ENCODE measurements around the gene TRIM60.
"Not testable (repeated sequence)": the region's sequence is repeated elsewhere in the genome, so short reads cannot be mapped to it uniquely, and the experiment has no call there.

Gene TRIM60

DNA sequence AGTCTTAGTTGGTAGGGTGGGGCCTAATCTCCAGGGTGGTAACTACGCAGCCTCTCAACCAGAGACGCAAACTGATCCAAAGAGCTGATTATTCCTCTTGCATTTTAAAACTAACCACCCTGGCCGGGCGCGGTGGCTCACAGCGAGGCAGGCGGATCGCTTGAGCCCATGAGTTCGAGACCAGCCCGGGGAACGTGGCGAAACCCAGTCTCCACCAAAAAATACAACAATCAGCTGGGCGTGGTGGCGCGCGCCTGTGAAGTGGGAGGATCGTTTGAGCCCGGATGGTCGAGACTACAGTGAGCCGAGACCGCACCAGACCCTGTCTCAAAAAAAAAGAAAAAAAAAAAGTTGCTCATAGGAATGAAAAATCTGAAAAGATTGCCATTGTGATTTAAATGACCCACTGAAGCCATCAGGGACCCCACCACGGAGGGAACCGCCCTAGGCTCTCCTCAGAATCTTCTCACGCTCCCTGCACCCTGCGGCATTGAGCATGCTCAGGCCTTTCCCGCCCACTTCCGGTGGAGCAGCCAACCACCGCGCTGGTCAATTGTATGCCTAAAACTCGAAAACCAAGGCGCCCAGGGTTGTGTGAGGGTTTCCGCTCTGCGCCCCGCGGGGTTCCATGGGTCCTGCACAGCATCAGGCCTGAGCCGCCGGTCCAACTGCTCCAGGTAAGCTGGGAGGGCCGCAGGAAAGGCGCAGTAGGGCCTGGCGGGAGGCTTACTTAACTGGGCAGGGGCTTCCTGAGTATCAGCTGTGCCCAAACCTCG lies at the start of gene TRIM60:
TRIM60 (plus strand) TSS at position 564 of the 776 bp plus-strand sequence. CDS start 8,074 bp downstream, outside the sequence.
- peak; percentile 58 for DNase-seq (ENCODE audit: low read depth, low spot score)

DNA sequence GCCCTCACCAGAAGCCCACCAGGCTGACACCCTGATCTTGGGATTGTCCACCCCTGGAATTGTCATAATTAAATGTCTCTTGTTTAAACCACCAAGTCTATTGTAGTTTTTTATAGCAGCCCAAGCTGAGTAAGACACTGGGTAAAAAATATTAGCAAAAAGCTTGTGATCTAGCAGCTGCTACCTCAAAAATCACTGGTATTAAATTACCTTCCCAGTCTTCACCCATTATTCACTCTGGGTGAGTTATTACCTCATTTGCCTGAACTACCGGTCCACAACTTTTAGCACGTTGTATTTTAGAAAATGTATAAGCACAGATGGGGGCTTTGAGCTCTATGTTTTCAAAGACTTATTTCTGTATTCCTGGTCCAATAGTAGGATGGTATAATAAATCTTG lies 42.3 kb upstream of the TRIM60 start:
- DNase-seq (ENCODE audit: low read depth, low spot score): no peak

DNA sequence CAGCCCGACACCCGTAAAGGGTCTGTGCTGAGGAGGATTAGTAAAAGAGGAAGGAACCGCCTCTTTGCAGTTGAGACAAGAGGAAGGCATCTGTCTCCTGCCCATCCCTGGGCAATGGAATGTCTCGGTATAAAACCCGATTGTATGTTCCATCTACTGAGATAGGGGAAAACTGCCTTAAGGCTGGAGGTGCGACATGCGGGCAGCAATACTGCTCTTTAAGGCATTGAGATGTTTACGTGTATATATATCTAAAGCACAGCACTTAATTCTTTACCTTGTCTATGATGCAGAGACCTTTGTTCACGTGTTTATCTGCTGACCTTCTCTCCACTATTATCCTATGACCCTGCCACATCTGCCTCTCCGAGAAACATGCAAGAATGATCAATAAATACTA lies 41.0 kb upstream of the TRIM60 start:
- DNase-seq (ENCODE audit: low read depth, low spot score): not testable (repeated sequence)

DNA sequence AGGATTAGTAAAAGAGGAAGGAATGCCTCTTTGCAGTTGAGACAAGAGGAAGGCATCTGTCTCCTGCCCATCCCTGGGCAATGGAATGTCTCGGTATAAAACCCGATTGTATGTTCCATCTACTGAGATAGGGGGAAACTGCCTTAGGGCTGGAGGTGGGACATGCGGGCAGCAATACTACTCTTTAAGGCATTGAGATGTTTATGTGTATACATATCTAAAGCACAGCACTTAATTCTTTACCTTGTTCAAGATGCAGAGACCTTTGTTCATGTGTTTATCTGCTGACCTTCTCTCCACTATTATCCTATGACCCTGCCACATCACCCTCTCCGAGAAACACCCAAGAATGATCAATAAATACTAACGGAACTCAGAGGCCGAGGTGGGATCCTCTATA lies 35.7 kb upstream of the TRIM60 start:
- not testable (repeated sequence) for DNase-seq (ENCODE audit: low read depth, low spot score)

DNA sequence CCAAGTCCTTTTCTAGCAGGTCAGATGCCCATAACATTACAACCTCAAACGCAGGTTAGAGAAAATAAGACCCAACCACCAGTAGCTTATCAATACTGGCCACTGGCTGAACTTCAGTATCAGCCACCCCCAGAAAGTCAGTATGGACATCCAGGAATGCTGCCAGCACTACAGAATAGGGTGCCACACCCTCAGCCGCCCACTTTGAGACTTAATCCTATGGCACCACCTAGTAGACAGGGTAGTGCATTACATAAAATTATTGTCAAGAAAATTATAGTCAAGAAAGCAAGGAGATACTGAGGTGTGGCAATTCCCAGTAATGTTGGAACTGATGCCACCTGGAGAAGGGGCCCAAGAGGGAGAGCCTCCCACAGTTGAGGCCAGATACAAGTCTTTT lies 34.5 kb upstream of the TRIM60 start:
- no peak for DNase-seq (ENCODE audit: low read depth, low spot score)

DNA sequence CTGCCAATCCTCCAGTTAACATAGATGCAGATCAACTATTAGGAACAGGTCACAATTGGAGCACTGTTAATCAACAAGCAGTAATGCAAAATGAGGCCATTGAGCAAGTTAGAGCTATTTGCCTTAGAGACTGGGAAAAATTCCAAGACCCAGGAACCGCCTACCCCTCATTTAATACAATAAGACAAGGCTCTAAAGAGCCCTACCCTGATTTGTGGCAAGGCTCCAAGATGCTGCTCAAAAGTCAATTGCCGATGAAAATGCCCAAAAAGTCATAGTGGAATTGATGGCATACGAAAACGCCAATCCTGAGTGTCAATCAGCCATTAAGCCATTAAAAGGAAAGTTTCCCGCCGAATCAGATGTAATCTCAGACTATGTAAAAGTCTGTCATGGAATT lies 33.9 kb upstream of the TRIM60 start:
- DNase-seq (ENCODE audit: low read depth, low spot score): no peak

DNA sequence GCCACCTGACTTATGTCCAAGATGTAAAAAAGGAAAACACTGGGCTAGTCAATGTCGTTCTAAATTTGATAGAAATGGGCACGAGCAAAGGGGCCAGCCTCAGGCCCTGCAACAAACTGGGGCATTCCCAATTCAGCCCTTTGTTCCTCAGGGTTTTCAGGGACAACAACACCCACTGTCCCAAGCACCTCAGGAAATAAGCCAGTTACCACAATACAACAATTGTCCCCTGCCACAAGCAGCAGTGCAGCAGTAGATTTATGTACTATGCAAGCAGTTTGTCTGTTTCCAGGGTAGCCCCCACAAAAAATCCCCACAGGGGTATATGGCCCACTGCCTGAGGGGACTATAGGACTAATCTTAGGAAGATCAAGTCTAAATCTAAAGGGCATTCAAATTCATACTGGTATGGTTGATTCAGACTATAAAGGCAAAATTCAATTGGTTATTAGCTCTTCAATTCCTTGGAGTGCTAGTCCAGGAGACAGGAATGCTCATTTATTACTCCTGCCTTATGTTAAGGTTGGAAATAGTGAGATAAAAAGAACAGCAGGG lies 33.2 kb upstream of the TRIM60 start:
- not testable (repeated sequence) for DNase-seq (ENCODE audit: low read depth, low spot score)

DNA sequence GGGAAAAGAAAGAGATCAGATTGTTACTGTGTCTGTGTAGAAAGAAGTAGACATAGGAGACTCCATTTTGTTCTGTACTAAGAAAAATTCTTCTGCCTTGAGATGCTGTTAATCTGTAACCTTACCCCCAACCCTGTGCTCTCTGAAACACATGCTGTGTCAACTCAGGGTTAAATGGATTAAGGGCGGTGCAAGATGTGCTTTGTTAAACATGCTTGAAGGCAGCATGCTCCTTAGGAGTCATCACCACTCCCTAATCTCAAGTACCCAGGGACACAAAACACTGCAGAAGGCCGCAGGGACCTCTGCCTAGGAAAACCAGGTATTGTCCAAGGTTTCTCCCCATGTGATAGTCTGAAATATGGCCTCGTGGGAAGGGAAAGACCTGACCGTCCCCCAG lies 29.8 kb upstream of the TRIM60 start:
- DNase-seq (ENCODE audit: low read depth, low spot score): not testable (repeated sequence)

DNA sequence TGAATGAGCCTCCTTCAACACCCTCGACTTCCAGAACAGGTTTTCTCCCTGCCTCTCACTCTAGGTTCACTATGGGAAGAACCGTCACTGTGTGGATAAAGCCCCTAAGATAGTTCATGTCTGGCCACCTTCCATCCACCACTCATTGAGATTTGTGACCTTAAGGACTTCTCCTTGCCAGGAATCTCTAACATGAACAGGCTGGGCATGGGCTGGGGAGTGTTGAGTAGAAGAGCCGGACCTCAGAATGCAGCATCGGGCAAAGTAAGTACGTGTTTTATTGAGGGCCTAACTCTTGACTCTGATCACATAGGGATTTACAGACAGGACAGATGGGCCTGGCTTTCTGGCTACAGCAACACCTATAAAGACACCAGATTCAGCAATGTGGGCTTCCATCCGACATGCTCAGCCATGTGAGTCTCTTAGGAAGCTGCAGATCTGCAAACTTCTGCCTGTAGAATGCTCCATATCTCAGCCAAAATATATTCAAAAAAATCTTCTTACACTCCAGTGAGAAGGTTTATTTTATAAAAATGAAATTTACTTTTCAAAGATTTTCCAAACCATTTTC lies 26.4 kb upstream of the TRIM60 start:
- no peak for DNase-seq (ENCODE audit: low read depth, low spot score)

DNA sequence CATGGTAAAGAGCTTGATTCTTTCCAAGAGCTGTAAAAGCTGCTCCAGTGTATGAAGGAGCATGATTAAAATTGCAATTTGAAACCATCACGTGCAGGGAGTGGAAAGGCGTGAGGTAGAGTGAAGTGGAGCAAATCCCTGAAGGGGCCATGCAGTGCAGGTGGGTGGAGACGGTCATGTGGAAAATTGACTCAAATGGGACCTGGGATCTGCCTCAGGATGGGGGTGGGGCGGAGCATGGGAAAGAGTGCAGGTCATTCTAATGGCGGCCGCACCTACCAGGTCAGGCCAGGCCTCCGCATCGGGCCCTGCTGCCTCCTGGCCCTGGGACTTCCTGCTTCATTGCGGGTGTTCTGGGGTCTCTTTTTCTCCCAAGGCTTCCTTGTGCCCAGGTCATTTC lies 25.3 kb upstream of the TRIM60 start:
- DNase-seq (ENCODE audit: low read depth, low spot score): no peak

DNA sequence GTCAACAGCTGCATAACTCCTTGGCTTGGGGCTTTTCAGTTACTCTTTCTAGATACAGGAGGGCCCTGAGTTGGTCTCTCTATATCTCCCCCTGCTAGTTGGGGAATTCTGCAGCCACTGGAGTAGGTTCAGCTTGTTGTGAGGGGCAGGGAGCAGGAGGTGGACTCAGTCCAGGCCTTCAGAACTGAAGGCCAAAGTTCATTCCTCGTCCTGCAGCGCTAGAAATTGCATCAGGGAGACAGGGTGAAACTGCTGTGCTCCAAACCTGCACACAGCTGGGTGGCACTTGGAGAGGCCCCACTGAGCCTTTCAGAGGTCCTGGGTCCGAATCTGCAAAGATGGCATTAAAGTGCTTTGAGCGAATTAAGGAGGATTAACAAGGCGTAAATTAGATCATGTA lies 24.9 kb upstream of the TRIM60 start:
- no peak for DNase-seq (ENCODE audit: low read depth, low spot score)

DNA sequence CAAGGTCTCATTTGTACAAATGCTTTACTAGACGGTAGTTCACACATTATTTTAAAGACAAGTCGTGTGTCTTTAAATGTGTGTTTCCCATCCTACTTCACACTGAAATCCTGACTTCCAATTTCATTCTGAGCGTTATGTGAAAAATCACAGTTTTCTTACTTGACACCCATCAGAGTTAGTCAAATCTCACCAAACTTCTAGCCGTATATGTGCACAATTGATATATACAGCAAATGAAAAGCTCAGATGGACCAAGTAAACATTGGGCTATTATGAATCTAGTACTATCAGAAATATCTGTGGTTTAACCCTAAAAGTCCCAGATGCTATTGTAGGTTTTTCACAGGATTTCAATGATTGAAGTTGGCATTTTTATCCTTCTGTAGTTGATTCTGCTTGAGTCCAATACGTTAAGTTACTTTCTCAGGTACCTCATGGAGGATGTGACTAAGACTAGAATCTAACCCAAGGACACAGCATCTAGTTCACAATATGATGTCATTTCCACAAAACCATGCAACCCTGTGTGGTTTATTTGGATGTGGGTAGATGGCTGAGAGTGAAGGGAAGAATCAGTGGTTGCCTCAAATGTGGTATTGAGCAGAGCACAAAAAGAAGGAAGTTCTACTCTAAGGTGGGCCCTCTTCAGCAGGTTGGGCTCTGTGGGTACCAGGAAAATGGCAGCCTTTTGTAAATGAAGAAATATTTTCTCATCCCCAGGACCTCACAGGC lies 22.1 kb upstream of the TRIM60 start:
- no peak for DNase-seq (ENCODE audit: low read depth, low spot score)

DNA sequence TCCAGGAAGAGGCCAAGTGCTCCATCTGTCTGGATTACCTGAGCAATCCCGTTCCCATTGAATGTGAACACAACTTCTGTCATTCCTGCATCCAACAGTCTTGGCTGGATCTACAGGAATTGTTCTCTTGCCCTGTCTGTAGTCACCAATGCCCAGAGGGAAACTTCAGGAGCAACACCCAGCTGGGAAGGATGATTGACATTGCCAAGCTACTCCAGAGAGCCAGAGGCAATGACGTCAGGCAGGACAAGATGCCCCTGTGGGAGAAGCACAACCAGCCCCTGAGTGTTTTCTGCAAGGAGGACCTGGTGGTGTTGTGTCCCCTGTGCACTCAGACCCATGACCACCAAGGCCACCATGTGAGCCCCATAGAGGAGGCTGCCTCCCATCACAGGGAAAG lies 21.3 kb upstream of the TRIM60 start:
- DNase-seq (ENCODE audit: low read depth, low spot score): no peak

DNA sequence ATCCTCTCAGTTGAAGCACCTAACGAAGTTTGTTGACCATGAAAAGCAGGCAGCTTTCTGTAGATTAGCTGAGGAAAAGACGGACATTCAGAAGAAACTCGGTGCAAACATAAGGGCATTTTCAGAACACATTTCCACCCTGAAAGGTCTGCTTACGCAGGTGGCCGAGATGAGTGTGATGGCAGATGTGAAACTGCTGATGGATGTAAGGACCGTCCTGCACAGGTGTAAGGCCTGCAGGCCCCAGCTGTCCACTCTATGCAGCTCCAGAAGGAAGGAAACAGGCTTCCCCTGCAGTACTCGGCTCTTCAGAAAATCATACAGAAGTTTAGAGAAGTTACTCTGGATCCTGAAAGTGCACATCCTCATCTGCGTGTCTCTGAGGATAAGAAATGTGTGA lies 20.8 kb upstream of the TRIM60 start:
- no peak for DNase-seq (ENCODE audit: low read depth, low spot score)

DNA sequence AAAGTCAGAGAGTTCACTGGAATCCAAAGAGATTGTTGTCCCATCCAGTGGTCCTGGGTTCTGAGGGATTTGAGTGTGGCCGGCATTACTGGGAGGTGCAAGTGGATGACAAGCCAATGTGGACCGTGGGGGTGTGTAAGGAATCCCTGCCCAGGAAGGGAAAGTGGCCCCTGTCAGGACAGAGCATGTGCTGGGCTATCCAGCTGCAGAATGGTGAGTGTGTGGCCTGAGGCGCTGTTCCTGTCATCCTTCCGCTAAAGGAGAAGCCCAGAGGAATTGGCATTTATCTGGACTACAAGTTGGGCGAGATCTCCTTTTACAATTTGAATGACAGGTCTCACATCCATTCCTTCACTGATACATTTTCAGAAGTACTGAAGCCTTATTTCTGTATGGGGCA lies 20.4 kb upstream of the TRIM60 start:
- peak; percentile 51 for DNase-seq (ENCODE audit: low read depth, low spot score)

DNA sequence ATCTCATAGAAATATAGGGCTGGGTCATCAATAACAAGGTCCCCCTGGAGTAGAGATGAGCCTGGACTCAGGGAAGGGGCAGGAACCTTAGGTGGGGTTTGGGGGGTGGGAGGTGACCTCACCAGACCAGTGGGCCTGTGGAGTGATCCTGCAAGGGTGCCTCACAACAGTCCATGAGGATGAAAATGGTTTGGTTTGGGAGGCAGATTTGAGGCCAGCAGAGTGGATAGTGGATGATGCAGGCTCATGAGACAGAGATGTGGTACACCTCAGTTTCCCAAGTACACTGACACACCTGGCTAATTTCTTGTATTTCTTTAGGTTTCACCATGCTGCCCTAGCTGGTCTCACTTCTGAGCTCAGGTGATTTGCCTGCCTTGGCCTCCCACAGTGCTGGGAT lies 18.1 kb upstream of the TRIM60 start:
- DNase-seq (ENCODE audit: low read depth, low spot score): no peak

DNA sequence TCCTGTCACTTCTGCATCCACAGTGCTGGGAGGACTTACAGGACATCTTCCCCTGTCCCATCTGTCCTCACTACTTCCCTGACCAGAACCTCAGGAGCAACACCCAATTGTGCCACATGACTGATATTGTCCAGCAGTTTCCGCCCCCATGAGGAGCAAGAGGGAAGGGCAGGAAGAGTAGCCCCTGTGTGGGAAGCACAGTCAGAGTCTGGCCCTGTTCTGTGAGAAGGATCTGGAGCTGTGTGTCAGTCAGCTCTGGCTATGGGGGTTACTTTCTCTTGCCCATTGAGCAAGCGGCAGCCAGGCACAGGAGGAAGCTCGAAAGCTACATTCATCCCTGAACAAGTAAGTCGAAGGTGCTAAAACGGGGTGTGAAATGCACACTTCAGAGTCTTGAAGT lies 14.8 kb upstream of the TRIM60 start:
- peak; percentile 66 for DNase-seq (ENCODE audit: low read depth, low spot score)

DNA sequence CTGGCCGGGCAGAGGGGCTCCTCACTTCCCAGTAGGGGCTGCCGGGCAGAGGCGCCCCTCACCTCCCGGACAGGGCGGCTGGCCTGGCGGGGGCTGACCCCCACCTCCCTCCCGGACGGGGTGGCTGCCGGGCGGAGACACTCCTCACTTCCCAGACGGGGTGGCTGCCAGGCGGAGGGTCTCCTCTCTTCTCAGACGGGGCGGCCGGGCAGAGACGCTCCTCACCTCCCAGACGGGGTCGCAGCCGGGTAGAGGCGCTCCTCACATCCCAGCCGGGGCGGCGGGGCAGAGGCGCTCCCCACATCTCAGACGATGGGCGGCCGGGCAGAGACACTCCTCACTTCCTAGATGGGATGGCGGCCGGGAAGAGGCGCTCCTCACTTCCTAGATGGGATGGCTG lies 11.8 kb upstream of the TRIM60 start:
- DNase-seq (ENCODE audit: low read depth, low spot score): not testable (repeated sequence)

DNA sequence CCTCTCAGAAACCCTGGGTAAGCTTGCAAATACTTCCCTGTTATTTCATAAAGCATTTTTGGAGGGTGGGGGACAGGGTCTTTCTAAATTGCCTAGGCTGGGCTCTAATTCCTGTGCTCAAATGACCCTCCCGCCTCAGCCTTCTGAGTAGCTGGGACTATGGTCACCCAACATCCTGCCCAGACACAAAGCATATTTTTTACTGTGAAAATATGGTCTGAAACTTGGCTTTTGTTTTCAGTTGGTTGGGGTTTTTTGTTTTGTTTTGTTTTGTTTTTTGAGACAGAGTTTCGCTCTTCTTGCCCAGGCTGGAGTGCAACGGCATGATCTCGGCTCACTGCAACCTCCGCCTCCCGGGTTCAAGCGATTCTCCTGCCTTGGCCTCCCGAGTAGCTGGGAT lies 6.0 kb upstream of the TRIM60 start:
- DNase-seq (ENCODE audit: low read depth, low spot score): not testable (repeated sequence)

DNA sequence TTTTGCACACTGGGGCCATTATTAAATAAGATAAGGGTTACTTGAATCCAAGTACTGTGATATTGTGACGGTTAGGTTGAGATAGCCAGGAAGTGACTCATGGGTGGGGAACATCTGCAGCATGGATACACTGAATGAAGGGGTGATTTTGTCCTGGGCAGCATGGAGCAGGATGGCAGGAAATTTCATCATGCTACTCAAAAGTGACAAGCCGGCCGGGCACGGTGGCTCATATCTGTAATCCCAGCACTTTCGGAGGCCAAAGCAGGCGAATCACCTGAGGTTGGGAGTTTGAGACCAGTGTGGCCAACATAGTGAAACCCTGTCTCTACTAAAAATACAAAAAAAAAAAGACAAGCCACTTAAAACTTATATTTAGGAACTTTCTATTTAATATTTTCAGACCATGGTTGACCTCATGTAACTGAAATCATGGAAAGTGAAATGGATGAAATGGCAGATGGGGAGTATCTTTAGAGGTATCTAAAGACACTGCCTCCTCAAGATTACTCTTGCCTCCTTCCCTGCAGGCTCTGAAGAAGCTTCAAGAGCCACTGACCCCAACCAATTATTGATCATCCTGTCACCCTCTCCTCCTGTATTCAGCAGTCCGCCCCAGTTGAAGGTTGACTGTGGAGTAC lies 3.9 kb upstream of the TRIM60 start:
- no peak for DNase-seq (ENCODE audit: low read depth, low spot score)

DNA sequence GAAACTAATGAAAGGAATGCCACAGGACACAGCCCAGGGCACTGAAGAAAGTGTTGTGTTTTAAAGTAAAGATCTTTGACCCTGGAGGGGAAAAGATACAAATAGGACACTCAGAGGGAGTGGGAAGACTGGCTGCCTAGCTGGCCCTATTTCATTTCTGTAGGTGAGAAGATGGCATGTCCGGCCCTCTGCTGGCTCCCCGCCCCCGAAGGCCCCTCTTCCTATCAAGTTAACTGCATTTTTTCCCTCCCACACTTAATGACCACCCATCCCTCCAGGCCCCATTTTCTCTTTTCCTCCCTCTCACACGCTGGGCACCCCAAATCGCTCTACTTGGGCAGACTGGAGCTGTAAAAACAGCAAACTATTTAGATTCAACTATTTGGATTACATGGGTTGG lies 16.4 kb downstream of the TRIM60 start:
- peak; percentile 63 for DNase-seq (ENCODE audit: low read depth, low spot score)

DNA sequence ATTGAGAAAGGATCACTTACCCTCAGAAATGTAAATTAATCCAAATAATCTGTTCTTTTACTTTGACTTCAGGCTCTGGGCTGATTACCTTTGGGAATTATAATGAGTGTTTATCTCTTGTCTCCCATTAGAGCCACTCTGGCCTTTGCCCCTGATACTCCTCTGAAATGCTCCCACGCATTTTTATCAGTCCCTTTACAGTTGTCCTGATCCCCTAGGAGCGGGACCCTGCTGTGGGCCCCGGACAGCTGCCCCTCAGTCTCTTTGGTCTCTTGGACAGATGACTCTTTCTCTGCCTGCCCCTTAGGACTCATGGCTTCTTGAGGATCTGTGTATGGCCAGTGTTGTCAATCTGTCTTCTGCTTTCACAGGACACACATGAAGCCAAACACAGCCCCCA lies 20.8 kb downstream of the TRIM60 start:
- no peak for DNase-seq (ENCODE audit: low read depth, low spot score)

All from ELF-1 (cell line).